Activated CD4-positive, CD25-positive, alpha-beta regulatory T cell treated with anti-CD3 and anti-CD28 coated beads, Interleukin-2, amount 50 U/mL, for 24 hours (primary cell): ENCODE results near the gene CEACAM16.
"Not testable (repeated sequence)": the region's sequence is repeated elsewhere in the genome, so short reads cannot be mapped to it uniquely, and the experiment has no call there.

Experiments
- ATAC-seq, 2 donors: fragments of 150-1000 bp; cut with Tn5 transposase; one replicate each; pipeline ENCODE4 v1.10.0; 2021; ENCODE audit warnings: mild to moderate bottlenecking in 1 of 2, moderate library complexity in 1 of 2

The CEACAM16 gene, protein sequence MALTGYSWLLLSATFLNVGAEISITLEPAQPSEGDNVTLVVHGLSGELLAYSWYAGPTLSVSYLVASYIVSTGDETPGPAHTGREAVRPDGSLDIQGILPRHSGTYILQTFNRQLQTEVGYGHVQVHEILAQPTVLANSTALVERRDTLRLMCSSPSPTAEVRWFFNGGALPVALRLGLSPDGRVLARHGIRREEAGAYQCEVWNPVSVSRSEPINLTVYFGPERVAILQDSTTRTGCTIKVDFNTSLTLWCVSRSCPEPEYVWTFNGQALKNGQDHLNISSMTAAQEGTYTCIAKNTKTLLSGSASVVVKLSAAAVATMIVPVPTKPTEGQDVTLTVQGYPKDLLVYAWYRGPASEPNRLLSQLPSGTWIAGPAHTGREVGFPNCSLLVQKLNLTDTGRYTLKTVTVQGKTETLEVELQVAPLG

DNA sequence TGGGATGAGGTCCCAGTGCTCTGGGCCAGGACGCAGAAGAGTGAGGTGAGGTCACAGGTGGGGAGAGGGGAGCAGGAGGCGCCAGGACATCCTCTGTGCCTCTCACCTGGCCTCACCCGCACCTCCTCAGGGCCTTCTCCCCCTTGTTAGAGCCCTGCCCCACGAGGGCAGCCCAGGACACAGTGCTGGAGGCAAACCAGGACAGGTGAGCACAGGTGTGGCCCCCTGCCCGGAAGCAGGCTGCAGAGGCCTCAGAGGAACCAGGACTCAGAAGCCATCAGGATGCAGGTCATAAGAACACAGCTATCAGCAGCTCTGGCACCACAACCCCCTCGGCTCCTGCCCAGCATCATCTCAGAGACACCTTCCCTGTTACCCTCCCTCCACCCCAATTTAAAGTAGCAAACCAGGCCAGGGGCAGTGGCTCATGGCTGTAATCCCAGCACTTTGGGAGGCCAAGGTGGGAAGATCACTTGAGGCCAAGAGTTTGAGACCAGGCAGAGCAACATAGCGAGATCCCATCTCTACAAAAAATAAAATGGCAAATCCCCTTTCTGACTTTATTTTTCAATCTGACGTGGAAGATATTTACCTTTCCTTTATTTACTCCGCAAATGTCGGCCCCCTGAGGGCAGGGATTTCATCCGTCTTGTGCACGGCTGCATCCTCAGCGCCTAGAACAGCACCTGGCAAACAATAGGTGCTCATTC, at the start of gene CEACAM16:
TSS of gene CEACAM16 (plus strand) at position 660 of the 710 bp plus-strand sequence. CDS start 2,306 bp downstream, outside the sequence.
- ATAC-seq, result no peak

DNA sequence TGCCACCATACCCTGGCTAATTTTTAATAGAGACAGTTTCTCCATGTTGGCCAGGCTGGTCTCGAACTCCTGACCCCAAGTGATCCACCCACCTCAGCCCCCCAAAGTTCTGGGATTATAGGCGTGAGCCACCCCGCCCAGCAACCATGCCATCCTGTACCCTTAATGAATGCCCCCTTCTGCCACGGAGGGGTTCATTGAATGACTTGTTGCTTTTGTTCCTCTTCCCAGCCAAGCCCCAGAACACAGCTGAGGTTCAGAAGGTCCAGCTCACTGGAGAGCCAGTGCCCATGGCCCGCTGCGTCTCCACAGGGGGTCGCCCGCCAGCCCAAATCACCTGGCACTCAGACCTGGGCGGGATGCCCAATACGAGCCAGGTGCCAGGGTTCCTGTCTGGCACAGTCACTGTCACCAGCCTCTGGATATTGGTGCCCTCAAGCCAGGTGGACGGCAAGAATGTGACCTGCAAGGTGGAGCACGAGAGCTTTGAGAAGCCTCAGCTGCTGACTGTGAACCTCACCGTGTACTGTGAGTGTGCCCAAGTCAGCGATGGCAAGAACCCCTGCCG, 49.3 kb upstream of the CEACAM16 start:
- ATAC-seq, result no peak

DNA sequence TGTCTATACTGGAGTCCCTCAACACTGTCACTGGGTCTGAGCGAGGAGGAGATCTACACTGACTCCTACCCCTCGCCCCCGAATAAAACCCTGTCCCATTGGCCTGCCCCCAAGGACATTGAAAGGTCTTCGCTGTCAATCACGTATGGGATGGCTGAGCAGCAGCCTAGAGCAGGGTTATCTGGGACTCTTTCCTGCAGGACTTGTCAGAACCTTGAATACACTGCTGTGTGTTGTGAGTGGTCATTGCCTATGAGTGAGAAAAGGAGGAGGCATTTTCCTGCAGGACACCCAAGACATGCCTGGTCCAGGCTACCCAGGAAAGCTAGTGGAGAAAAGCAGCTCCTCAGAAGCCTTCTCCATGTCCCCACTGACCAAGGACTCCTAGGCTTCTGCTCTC, 45.6 kb upstream of the CEACAM16 start:
- no peak for ATAC-seq

- peak; percentile 83 to 88 for ATAC-seq
Observed at GRCh38 chr19:44653977-44654774, 44.8 kb upstream of the CEACAM16 start.

- ATAC-seq, result peak; percentile 54 to 65
Observed at GRCh38 chr19:44657211-44657921, 41.6 kb upstream of the CEACAM16 start.

DNA sequence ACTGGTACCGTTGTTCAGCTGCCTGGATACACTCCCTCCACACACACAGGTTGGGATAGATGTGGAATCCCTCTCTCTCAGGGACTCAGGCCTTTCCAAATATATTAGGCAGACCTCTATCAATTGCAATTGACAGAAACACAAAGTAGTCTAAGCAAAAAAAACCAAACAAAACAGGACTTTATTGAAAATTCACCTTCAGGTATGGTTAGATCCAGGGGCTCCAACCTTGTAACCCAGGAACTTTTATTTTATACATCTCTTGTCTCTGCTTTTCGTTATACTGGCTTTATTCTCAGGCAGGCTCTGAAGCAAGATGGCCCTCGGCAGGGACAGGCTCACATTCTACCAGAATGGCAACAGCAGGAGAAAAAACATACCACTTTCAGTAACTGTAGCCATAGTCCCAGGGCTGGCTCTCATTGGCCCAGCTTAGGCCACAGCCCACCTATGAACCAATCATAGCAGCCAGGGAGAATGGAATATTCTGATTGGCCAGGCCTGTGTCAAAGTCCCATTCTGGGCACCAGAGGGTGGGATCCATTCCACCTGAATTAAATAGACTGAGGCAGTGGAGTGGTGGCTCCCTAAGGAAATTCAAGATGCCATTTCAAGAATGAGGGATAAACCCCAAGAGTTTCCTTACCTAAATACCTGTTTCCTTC, 40.8 kb upstream of the CEACAM16 start:
- ATAC-seq, result no peak

GRCh38 chr19:44660081-44660480, 38.9 kb upstream of the CEACAM16 start:
- ATAC-seq, result no peak

DNA sequence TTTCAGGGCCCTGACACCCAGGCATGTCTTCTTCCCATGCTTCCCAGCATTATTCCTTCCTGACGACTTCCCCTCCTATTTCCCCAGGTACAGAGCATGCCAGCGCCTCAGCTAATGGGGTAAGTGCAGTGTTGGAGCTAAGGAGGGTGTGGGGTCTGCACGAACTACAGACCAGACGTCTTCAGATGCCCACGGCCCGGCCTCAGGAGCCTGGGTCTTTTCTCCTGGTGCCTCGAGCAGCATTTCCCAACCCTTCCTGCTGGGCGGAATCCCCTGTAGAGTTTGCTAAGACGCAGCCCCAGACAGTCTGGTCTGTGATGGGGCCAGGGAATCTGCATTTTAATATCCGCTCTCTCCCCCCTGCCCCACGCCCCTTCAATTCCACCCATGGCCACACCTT, 37.7 kb upstream of the CEACAM16 start:
- ATAC-seq, result no peak

DNA sequence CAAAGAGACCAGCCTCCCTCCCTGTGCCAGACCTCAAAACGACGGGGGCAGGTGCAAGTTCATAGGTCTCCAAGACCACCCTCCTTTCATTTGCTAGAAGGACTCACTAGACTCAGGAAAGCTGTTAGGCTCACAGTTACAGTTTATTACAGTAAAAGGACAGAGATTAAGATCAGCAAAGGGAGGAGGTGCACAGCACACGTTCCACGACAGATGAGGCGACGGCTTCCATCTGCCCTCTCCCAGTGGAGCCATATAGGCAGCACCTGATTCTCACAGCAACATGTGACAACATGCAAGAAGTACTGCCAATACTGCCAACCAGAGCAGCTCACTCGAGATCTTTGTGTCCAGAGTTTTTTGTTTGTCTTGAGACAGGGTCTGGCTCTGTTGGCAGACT, 37.0 kb upstream of the CEACAM16 start:
- ATAC-seq, result no peak

GRCh38 chr19:44662691-44663385, 36.1 kb upstream of the CEACAM16 start:
- ATAC-seq, result no peak

DNA sequence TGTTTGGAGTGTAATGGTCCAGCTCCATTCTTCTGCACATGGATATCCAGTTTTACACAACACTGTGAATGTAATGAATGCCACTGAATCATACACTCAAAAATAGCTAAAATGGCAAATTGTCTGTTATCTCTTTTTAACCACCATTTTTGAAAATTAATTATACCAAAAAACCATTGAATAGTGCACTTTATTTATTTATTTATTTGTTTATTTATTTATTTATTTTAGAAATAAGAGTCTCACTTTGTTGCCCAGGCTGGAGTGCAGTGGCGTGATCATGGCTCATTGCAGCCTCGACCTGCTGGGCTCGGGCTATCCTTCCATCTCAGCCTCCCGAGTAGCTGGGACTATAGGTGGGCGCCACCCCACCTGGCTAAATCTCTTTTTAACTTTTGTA, 35.0 kb upstream of the CEACAM16 start:
- no peak for ATAC-seq

DNA sequence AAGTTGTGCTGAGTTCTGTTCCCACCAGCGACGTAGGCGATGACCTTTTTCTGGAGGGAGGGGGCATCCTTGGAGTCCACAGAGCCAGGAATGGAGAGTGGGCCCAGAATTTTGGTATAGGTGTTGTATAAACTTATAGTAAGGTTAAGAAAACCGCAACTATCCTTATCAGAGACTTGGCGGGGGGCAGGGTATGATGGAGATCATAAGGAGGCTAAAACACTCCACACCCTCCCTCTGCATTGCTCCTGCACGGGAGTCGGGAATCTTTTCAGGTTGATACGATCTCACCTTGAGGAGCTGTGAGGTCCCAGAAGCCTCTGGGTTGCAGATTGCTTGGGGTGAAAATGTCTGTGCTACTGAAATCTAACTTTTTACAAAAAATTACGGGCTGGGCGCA, 34.0 kb upstream of the CEACAM16 start:
- ATAC-seq, result no peak

DNA sequence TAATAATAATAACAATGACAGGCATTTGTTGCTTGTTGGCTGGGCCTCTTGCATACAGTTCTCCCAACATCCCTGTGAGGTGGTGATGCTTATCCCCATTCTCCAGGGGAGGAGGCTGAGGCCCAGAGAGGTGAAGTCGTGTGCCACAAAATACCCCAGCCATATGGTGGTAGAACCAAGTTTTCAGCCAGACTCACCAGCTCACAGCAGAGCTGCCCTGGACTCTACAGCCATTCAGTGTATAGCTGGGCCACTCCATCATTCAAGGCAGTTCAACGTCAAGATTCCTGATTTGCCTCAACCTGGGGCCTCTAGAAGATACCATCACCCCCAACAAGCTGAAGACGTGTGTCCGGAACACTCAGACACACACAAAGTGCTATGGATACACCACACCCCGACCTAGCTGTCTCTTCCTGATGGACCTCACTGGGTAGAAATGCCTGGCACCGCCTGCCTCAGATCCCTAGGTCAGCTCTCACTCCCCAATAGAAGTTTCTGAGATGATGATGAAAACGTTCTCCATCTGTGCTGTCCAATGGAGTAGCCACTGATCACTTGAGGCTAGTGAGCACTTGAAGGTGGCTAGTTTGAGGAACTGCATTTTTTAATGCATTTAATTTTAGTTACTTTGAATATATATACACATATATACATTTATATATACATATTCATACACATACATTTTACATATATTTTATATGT, 31.9 kb upstream of the CEACAM16 start:
- no peak for ATAC-seq

DNA sequence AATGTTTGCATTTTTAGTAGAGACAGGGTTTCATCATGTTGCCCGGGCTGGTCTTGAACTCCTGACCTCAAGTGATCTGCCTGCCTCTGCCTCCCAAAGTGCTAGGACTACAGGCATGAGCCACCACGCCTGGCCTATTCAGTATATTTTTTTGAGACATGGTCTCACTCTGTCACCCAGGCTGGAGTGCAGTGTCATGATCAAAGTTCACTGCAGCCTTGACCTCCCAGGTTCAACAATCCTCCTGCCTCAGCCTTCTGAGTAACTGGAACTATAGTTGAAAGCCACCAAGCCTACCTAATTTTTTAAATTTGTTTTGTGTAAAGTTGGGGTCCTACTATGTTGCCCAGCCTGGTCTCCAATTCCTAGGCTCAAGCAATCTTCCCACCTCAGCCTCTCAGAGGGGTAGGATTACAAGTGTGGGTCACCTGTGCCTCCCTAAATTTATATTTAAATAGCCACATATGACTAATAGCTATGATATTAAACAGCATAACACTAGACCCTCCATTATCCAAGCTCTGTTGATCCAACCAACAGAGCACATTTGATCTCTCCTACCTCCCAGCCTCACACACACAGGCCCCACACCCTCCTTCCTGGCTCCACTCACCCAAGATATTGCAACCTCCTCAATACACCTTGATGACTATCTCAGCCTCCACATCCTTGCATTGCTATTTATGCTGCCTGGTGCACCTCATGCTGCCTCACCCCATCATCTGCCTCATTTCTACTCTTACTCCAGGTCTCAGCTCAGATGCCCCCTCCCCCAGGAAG, 29.8 kb upstream of the CEACAM16 start:
- no peak for ATAC-seq

GRCh38 chr19:44670027-44670426, 28.9 kb upstream of the CEACAM16 start:
- not testable (repeated sequence) for ATAC-seq

GRCh38 chr19:44671400-44671799, 27.6 kb upstream of the CEACAM16 start, which contains the start of gene CEACAM19:
Gene CEACAM19 (plus strand): TSS chr19:44671482. CDS start chr19:44671932, 450 bp downstream.
- no peak for ATAC-seq

DNA sequence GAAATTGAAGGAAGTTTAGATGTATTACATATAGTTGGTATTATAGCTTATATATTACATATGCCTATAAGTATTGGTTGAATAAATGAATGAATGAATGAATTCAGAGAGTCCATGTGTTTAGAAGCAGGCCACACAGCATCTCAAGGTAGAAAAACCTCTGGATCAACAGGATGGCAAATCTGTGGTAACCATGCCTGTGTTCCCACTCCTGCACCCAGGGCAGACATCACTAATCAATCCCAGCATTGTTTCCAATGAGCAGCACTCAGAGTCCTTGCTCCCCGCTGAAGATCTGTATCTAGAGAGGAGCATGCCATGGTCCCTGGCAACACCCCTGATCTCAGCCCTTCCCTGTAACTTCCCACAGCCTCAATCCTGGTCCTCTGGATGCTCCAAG, 26.7 kb upstream of the CEACAM16 start:
- no peak for ATAC-seq

DNA sequence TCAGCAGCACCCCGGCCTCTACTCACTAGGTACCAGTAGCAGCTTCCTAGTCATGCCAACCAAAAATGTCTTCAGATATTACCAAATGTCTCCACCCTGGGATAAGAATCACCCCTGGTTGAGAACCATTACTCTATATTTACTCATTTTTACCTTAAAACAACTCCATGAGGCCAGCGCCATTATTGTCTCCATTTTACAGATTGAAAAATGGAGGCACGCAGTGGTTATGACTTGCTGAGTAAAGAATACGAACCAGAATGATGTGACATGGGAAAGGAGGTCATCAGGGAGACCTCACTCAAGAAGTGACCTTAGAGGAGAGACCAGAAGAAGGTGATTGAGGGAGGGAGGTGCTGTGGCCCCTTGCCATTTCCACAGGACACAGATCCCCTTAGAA, 25.4 kb upstream of the CEACAM16 start:
- ATAC-seq, result no peak

GRCh38 chr19:44675521-44675920, 23.4 kb upstream of the CEACAM16 start:
- no peak for ATAC-seq
